ENCODE results near the gene TMEM272. TPM values are rescaled to one million over a fixed set of nuclear protein-coding genes. Genes with fewer than 3 reads are reported as not detected.

The TMEM272 gene
- total RNA-seq, 4 donors from 2014 or later: 0.40 to 0.57 TPM; not detected in 2

- Histone ChIP-seq H3K36me3 (no peaks in the 10 kb centered on the region), H3K4me1 (peaks cover 0 to 11% (median 0%) of the 10 kb centered on the region in 4 donors), H3K4me3 (no peak overlapping the region), H3K27me3 (no peaks in the 10 kb centered on the region), H3K27ac (no peak overlapping the region), H3K9me3 (no peaks in the 10 kb centered on the region)
- DNase-seq: no peak
- TF ChIP-seq CTCF (IDR thresholded peaks at IDR 0.05) (no peak), POLR2A (IDR thresholded peaks at IDR 0.05) (no peak)
Measured at GRCh38 chr13:51840917-51841316, 4.1 kb downstream of the TMEM272 start.

- DNase-seq: no peak
- no peak overlapping the region for H3K27ac ChIP-seq
- no peaks in the 10 kb centered on the region for H3K27me3 ChIP-seq
- no peaks in the 10 kb centered on the region for H3K9me3 ChIP-seq
- no peak overlapping the region for H3K4me3 ChIP-seq
- no peaks in the 10 kb centered on the region for H3K36me3 ChIP-seq
- TF ChIP-seq CTCF (IDR thresholded peaks at IDR 0.05) (no peak), POLR2A (IDR thresholded peaks at IDR 0.05) (no peak)
- peaks cover 0 to 1% (median 0%) of the 10 kb centered on the region in 4 donors for H3K4me1 ChIP-seq
Measured at GRCh38 chr13:51839711-51840540, 5.1 kb downstream of the TMEM272 start.

DNA sequence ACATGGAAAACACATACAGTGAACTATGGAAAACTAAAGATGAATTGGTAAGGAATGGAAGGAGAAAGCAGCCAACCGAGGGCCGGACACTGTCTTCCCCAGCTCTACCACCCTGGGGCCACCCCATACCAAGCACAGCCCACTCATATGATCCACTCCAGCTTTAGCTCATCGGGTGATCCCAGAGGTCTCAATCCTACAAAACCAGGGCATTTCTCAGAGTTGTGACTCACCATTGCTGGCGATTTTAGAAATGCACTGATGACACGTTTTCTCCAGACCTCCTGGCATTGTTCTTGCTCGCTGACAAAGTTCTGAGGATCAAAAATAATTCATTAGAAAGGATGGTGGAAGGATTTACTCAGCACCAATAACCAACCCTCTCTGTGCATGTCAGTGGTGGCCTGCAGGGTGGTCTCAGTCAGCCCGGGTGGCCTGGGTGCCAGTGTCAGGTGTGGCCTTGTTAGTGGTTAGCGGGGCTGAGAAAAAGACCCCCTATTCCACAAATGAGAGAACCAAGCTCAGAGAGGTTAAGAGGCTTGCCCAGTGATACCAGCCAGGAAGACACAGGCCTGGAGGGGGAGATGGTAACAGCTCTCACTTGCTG is 6.6 kb downstream of the TMEM272 start:
- no peak for TF ChIP-seq POLR2A (IDR thresholded peaks at IDR 0.05)
- TF ChIP-seq CTCF (IDR thresholded peaks at IDR 0.05): no peak
- no peak for DNase-seq
- H3K4me3 ChIP-seq: no peak overlapping the region

DNA sequence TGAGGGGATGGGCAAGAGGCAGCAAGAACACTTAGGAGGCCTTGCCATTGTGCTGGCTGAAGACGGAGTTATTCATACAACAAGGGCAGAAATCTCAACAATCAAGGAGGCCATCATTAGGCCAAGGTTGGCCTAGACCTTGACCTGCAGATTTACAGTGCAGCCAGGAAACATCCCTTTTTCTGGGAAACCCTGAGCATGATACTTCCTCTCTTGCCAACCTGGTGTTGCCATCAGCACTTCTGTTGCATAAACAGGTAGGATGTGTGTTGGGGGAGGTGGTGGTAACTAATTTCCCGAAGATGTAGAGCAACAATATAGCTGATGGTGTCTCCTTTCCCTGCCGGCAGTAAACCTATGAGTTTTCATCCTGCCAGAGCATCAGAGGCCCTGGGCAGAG is 8.0 kb downstream of the TMEM272 start:
- no peaks in the 10 kb centered on the region for H3K4me1 ChIP-seq
- no peaks in the 10 kb centered on the region for H3K36me3 ChIP-seq
- TF ChIP-seq CTCF (IDR thresholded peaks at IDR 0.05): no peak
- no peak overlapping the region for H3K27ac ChIP-seq
- no peak for DNase-seq
- H3K4me3 ChIP-seq: no peak overlapping the region
- H3K27me3 ChIP-seq: no peaks in the 10 kb centered on the region
- H3K9me3 ChIP-seq: no peaks in the 10 kb centered on the region

More for the DNA sequence above, 6.6 kb downstream of the TMEM272 start:
- H3K27me3 ChIP-seq: no peaks in the 10 kb centered on the region
- no peaks in the 10 kb centered on the region for H3K4me1 ChIP-seq
- H3K27ac ChIP-seq: no peak overlapping the region
- no peaks in the 10 kb centered on the region for H3K36me3 ChIP-seq
- H3K9me3 ChIP-seq: no peaks in the 10 kb centered on the region

- H3K4me1 ChIP-seq: no peaks in the 10 kb centered on the region
- no peak overlapping the region for H3K4me3 ChIP-seq
- no peaks in the 10 kb centered on the region for H3K36me3 ChIP-seq
- TF ChIP-seq CTCF (IDR thresholded peaks at IDR 0.05) (no peak), POLR2A (IDR thresholded peaks at IDR 0.05) (no peak)
- H3K27ac ChIP-seq: no peak overlapping the region
- H3K27me3 ChIP-seq: no peaks in the 10 kb centered on the region
- H3K9me3 ChIP-seq: no peaks in the 10 kb centered on the region
- DNase-seq: no peak
Measured at GRCh38 chr13:51834581-51835171, 10.3 kb downstream of the TMEM272 start.

Data from Peyer's patch (tissue), 4 donors.